ENCODE measurements around the gene MMP17. TPM values are rescaled to one million over a fixed set of nuclear protein-coding genes. Genes with fewer than 3 reads are reported as not detected.

The MMP17 gene
- total RNA-seq, 1 experiment from 2014 or later: 3.1 TPM

DNA sequence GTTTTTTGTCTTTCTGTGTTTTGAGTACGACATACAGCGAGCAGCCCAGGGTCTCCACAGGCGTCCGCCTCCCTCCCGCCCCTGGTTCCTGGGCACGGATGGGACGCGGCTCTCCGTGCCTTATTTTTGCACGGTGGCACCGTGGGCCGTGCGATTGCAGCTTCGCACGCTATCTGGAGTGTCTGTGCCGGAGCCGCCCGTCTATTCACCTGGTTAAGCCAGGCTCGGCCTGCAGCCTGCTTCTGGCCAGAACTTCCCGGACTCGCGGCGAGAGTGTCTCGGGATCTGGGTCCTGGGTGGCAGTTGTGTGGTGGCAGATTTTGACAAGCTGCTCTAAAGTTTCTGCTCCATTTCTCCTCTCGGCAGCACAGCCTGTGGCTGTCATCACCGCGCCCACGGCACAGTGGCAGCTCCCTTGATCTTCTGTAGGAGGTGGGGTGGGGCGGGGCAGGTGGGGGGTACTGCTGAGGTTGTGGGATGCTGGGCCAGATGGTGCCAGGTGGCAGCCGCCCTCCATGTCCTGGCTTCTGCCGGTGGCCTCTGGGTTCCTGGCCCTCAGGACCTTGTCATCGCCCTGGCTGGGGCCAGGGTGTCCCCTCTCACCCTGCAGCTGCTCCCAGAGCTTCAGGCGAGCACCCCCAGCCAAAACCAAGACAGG lies 2.9 kb downstream of the MMP17 start:
- peak; percentile 62 for DNase-seq (ENCODE audit: low read depth)

DNA sequence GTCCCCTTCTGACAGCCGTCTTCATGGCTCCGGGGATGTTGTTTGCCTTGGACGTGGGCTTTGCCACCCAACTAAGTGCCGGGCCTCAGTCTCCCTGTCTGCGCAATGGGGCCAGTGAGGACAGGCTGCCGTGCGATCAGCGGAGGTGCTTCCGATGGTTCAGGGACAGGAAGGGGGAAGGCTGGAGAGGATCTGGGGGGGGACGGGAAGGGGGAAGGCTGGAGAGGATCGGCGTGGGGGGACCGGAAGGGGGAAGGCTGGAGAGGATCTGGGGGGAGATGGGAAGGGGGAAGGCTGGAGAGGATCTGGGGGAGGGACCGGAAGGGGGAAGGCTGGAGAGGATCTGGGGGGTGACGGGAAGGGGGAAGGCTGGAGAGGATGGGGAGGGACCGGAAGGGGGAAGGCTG lies 3.4 kb downstream of the MMP17 start:
- peak; percentile 93 for DNase-seq (ENCODE audit: low read depth)

DNA sequence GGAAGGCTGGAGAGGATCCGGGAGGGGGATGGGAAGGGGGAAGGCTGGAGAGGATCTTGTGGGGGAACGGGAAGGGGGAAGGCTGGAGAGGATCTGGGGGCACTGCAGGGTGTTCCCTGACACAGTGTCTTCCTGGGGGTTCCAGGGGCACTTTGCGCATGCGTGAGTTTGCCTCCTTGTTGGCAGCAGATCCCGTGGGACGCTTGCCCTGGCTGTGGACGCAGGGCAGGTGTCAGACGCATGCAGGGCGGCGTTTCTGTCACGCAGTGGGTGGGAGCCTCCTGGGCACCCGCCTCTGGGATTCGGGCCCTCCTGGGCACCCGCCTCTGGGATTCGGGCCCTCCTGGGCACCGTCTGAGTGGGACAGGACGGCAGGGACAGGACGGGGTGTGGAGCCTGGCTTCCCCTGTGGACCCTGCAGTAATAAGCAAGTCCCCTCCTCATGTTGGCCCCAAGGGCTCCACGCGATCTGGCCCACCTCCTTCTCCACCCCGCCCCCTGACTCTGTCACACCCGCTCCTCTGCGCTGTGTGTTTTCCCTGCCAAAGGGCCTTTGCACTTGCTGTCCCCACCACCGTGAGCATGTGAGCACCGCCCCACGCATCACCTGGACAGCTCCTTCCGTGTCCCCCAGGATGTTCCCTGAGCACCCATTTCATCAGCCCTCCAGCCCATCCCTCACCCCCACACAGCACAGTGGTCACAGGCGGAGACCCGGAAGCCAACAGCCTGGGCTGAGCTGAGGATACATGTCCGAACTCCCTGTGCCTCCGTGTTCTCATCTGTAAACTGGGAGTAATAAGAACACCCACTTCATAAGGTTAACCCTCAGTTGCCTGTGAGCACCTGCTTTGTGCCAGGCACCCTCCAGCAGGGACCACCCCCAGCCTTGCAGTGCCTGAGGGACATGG lies 4.4 kb downstream of the MMP17 start:
- peak; percentile 83 for DNase-seq (ENCODE audit: low read depth)

DNA sequence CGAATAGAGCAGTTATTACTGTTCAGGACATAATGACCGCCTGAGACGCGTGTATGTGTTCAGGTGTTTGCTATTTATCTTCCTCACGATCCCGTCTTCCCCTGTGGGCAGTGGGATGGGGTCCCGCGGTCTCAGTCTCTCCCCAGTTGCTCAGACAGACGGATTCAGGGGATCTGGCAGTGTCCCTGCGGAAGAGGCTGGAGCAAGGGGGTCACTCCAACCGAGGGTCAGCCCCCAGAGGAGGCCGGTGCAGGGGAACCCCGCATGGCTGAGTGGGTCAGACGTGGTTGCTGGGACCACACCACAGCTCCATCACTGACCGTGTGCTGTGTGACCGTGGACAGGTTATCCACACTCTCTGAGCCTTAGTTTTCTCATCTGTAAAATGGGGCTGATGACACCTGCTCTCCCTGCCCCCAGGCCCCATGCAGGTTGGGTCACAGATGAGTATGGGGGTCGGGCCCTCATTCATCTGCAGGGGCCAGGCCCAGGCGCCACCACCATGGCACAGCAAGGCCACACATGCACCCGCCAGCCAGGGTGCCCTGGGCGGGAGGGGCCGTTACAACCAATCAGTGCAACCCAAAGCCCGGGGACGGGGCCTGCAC lies 5.2 kb downstream of the MMP17 start:
- DNase-seq (ENCODE audit: low read depth): no peak

DNA sequence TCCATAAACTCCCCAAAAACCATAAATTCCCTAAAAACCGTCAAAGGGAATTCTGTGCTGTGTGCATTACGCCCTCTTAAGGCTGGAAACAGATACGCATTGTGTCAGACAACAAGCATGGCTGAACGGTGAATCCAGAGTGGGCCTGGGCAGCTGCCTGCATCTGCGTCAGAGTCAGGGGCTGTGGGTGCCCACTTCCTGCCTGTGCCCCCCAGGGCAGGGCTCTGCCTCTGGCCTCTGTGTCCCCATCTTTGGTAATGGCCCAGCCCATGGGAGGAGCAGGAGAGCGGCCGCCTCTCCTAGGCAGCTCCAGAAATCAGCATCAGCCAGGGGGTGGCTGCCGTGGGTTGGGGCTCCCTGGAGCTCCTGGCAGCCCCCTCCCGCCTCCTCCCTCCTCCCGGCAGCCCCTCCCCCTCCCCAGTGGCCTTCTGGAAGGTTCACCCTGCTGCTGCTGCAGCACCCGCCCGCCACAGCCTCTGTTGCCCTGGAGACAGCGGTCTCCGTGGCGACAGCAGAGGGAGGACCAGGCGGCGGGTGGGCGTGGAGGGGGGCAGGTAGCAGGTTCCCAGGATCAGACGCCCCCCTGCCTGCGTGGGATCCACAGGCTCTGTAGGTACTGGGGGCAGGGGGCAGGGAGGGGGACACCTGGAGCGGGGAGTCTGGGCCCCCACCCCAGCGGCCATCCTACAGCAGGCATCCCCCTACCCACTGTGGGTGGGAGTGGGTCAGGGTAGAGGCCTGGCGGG lies 5.9 kb downstream of the MMP17 start:
- peak; percentile 38 for DNase-seq (ENCODE audit: low read depth)

DNA sequence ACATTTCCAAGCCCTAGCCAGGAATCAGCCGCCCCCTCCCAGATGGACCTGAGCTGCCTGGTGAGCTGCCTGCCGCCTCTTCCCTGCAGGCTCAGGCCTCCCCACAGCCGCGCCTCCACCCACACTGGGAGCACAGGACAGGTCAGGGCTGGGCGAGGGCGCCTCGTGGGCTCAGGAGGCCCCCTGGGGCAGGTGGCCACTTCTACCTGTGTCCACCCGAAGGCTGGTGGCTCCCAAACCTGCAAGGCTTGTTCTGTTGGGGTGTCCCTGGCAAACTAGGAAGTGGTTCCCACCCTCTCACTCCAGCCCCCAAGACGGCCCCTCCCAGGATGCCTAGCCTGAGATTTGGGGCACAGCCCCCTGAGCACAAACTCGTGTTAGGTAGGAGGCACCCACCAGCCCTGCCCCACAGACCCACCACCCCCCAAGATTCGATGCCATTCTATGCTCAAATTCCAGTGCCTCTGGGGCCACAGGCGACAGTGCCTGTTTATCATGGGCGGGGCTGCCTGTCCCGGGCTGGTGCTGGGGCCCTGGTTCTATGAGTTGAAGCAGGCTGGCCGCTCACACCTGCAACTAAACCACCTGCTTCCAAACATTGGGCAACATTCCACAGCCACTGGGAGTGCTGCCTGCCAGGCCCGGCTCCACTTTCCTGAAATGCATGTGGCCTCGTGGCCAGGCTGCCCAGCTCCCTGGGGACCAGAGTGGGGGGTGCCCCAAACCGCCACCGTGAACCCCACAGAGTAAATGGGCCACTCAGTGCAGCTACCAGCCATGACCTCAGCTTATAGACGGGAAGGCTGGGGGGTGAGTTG lies 6.8 kb downstream of the MMP17 start:
- no peak for DNase-seq (ENCODE audit: low read depth)

DNA sequence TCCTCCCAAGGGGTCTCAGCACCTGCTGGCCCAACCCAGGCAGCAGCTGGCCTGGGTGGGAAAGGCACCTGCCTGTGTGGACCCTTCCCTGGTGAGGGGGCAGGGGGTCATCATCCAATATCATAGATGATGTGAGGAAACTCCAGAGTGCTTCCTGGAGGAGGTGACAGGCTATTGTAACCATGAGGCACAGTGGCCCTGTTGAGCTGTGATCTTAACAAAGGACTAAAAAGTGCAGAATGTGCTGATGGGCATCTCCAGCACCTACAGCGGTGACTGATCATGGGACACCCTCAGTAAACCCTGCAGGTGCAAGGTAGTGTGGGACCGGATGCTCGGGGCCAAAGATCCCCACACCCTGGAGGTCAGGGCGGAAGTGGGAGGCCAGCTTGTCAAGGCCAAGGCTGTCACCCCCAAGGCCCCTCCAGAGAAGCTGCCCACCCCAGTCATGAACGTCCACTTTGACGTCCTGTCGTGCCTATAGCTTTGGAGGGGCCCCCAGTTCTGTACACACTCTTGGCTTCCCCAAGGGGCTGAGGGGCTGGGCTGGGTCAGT lies 7.5 kb downstream of the MMP17 start:
- no peak for DNase-seq (ENCODE audit: low read depth)

DNA sequence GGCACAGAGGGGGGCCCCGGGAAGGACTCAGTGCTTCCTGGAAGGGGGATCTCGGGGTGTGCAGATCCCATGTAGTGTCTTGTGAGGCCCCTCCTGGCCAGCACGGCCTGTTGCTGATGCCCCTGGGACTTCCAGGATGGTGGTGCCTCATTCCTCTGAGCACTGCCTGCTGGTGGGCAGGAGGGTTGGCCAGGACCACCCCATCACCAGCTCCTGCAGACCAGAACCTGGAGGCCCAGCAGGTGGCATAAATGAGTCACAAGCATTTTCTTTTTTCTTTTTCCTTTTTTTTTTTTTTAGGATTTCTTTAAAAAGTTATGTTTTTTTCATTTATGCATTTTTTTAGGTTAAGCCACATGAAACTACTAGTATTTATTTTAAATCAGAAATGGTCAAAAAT lies 8.0 kb downstream of the MMP17 start:
- DNase-seq (ENCODE audit: low read depth): no peak

DNA sequence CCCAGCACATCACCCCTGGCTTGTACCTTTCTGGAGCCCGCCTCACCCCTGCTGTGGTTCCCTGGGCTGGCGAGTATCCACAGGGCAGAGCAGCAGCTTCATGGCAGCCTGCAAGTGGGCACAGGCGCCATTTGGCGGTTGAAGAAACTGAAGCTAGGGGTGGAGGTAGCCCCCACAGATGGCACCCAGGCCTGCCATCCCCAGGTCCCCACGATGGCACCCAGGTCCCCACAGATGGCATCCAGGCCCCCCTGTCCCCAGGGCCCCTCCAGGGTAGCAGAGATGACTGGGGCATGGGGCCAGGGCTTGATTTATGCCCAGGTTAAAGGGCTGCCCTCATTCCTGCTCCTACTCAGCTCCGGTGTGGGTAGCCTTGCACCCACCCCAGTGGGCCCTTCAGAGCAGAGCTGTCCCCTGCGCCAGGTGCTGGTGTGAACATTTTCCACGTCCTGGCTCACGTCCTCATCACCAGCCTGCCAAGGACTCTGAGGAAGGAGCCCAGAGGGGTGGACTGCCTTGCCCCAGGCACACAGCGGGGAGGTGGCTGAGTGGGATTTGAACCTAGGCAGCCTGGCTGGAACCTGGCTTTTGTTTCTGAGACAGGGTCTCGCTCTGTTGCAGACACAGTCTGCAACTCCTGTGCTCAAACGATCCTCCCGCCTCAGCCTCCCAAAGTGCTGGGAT lies 8.7 kb downstream of the MMP17 start:
- no peak for DNase-seq (ENCODE audit: low read depth)

DNA sequence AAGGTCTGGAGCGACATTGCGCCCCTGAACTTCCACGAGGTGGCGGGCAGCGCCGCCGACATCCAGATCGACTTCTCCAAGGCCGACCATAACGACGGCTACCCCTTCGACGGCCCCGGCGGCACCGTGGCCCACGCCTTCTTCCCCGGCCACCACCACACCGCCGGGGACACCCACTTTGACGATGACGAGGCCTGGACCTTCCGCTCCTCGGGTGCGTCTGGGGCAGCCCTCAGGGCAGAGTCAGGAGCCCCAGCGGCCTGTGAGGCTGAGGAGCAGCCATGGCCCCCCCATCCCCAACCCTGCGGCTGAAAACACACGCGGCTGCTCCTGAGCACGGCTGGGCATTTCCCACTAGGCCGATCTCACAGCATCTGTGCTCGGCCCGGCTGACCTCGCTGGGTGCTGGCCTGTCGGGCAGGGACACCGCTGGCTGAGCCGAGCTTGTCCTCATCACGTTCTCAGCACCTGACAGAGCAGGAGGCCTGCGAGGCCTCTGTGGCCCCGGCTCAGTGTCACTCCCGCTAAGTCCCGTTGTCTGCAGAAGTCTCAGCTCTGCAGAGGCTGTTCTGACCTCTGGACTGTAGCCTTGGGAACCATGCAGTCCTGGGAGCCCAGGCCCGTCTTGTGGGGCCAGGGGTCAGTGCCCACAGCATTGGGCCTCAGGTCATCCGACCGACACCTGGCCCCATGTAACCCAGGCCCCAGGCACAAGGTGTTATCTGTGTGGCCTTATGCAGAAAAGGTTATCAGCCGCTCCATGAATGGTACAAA lies 12.6 kb downstream of the MMP17 start:
- no peak for DNase-seq (ENCODE audit: low read depth)

DNA sequence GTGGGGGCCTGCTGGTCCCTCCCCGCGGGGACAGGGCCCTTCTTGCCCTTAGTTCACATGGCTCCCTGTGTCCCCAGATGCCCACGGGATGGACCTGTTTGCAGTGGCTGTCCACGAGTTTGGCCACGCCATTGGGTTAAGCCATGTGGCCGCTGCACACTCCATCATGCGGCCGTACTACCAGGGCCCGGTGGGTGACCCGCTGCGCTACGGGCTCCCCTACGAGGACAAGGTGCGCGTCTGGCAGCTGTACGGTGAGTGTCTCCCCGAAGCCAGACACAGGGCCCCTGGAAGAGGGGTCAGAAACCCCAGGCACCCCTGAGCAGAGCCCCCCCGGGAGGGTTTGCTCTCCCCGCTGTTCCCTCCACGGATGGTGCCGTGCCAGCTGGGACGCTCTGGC lies 13.4 kb downstream of the MMP17 start:
- DNase-seq (ENCODE audit: low read depth): no peak

DNA sequence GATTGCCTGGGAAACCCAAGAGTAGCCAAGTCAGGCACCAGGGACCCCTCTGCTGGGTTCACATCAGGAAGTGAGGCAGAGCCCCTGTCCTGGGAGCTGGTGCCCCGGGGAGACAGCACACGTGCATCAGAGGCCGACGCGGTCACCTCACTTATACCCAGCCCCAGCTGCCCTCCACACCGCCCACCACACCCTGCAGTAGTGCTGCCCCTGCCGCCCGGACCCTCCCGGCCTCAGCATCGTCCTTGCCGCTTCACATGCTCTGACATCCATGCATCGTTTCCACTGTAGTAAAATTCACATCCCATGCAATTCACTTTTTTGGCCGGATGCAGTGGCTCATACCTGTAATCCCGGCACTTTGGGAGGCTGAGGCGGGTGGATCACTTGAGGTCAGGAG lies 14.0 kb downstream of the MMP17 start:
- no peak for DNase-seq (ENCODE audit: low read depth)

DNA sequence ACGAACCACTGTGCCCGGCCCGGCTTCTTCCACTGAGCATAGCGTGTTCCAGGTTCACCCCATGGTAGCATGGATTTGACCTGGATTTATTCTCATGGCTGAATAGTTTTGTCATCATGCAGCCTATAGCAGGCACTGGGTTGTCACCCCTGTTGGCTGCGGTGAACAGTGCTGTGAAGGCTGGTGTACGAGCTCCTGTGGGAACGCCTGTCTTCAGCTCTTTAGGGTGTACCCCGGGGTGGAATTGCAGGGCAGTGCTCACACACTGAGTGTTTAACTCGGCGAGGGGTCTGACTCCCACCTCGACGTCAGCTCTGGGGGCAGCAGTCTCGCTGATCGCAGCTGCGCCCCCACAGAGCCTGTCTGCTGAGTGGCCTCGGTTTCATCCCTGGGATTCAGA lies 15.3 kb downstream of the MMP17 start:
- DNase-seq (ENCODE audit: low read depth): no peak

DNA sequence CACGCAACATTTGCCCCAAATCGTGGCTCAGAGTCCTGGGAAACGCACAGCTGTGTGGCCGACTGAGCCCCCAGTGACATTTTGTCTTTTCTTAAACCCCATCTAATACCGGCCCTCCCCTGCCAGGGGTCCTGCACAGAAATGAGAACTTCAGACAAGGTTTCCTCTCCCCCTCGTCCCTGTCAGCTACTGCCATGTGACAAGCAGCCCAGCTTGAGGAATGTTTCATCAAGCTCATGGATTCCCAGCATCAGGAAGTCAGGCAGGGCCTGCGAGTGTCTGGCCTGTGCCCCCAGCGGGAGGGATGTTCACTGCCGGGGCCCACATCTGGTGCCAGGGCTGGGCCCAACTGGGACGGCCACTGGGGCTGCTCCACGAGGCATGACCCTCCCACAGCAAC lies 15.9 kb downstream of the MMP17 start:
- no peak for DNase-seq (ENCODE audit: low read depth)

DNA sequence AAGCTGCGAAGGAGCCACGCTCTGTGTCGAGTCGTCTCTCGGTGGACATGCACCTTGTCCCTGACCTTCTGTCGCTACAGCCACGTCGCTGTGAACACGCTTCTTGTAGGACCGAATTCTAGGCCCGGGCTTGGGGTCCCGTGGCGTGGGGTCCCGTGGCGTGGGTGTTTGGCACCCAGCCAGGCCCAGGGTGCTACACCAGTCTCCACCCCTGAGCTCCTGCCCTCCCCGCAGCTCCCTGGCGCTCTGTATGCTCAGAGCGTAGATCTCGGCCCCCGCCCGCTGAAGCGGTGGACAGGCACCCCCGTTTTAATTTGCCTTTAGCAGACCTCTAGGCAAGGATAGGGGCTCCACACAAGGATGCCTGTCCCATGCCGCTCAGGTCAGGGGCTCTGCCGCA lies 16.5 kb downstream of the MMP17 start:
- DNase-seq (ENCODE audit: low read depth): no peak

DNA sequence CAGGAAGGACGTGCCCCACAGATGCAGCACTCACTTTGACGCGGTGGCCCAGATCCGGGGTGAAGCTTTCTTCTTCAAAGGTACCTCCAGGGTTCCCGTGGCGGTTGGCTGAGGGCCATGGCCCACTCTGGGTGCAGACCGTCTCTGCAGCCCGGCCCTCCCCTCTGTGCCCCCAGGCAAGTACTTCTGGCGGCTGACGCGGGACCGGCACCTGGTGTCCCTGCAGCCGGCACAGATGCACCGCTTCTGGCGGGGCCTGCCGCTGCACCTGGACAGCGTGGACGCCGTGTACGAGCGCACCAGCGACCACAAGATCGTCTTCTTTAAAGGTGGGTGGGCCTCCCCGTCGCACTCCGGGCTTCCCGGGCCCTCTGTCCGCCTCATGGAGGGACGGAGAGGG lies 16.9 kb downstream of the MMP17 start:
- no peak for DNase-seq (ENCODE audit: low read depth)

DNA sequence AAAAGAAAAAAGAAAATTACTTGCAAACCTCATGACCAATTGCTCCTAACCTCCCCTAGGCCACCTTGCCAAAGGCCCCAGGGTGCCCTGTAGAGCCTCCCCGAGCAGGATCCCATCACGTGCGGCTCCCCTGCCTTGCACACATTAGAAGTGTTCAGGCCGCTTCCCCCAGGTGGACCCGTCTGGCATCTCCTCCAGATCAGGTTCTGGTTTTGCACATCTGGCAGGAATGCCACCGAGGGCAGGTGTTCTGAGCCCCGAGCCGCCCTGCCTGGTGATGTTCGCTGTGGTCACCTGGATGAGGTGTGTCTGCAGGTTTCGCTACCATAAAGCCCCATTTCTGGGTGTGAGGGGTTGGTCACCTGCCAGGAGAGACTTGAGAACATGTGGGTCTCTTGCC lies 19.3 kb downstream of the MMP17 start:
- no peak for DNase-seq (ENCODE audit: low read depth)

DNA sequence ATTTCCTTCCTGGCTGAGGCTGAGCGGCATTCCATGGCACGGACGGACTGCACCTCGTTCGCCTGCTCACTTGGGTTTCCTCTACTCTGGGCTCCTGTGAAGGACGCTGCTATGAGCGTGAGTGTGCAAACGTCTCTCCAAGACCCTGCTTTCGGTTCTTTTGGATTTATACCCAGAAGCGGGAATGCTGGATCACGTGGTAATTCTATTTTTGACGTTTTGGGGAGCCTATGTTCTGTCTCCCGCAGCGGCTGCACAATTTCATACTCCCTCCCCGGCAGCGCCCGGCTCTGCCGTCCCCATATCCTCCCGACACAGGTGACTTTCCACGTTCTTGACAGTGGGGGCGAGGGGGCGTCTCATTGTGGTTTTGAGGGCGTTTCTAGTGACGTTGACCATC lies 20.6 kb downstream of the MMP17 start:
- no peak for DNase-seq (ENCODE audit: low read depth)

DNA sequence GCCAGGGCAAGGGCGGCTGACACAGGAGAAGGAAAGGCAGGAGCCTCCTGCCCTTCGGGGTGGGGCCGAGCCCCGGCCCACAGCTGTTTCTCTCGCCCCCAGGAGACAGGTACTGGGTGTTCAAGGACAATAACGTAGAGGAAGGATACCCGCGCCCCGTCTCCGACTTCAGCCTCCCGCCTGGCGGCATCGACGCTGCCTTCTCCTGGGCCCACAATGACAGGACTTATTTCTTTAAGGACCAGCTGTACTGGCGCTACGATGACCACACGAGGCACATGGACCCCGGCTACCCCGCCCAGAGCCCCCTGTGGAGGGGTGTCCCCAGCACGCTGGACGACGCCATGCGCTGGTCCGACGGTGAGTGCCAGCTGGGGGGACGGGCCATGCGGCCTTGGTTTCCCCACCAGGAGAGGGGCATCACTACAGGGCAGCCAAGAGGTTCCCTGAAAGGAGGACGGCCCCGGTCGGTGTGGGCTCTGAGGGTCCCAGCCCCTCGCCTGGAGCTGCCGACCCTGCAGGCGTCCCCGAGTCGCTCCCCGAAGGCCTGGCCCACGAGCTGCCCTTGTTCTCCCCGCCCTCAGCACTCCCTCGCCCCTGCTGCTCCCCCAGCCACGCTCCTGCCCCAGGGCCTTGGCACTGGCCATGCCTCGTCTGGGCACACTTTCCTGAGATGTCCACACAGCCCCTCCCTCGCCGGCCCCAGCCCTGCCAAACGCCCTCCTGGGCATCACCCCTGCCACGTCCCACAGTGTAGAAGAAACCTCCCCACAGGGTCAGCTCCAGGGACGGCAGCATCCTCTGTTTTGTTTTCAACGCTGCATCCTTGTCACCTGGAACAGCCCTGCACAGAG lies 21.7 kb downstream of the MMP17 start:
- DNase-seq (ENCODE audit: low read depth): no peak

All from Daoy (cell line).